Measurements from ENCODE around the gene CCDC57. TPM values are rescaled to one million over a fixed set of nuclear protein-coding genes. Genes with fewer than 3 reads are reported as not detected.

CCDC57 gene
- total RNA-seq, 1 donor from 2014 or later: 56.6 TPM

GRCh38 chr17:82252511-82253178, 40.0 kb upstream of the CCDC57 start:
- Mint-ChIP-seq H3K9me3 (no peaks in the 10 kb centered on the region), H3K27ac (no peak overlapping the region), H3K4me3 (no peak overlapping the region), H3K4me1 (peaks cover 6% of the 10 kb centered on the region), H3K36me3 (ENCODE audit: low read depth) (peaks cover 75% of the 10 kb centered on the region), H3K27me3 (no peaks in the 10 kb centered on the region)
- DNase-seq (no peak), ATAC-seq (ENCODE audit: low read depth) (no peak)
- ChIA-PET POLR2A (interaction anchor here (0.6 kb wide), 1 partner anchor 52 kb away, joined by 3 read pairs; no protein-coding TSS in a partner anchor), CTCF (no interaction called here)
- TF ChIP-seq CTCF (IDR thresholded peaks at IDR 0.05): no peak
- intact Hi-C loops (cut with micrococcal nuclease): no loop called here

GRCh38 chr17:82250868-82251500, 38.3 kb upstream of the CCDC57 start:
- CTCF ChIA-PET: no interaction called here
- Mint-ChIP-seq H3K27ac (no peak overlapping the region), H3K4me1 (peaks cover 13% of the 10 kb centered on the region), H3K9me3 (no peaks in the 10 kb centered on the region), H3K36me3 (ENCODE audit: low read depth) (peaks cover 77% of the 10 kb centered on the region), H3K4me3 (no peak overlapping the region), H3K27me3 (no peaks in the 10 kb centered on the region)
- POLR2A ChIA-PET: no interaction called here
- no peak for DNase-seq
- ATAC-seq (ENCODE audit: low read depth): no peak
- TF ChIP-seq CTCF (IDR thresholded peaks at IDR 0.05): no peak
- intact Hi-C loops (cut with micrococcal nuclease): no loop called here

- ChIA-PET POLR2A (no interaction called here), CTCF (no interaction called here)
- H3K9me3 Mint-ChIP-seq: no peaks in the 10 kb centered on the region
- no peak overlapping the region for H3K27ac Mint-ChIP-seq
- H3K27me3 Mint-ChIP-seq: no peaks in the 10 kb centered on the region
- TF ChIP-seq CTCF (IDR thresholded peaks at IDR 0.05): no peak
- intact Hi-C loops (cut with micrococcal nuclease): no loop called here
- no peak overlapping the region for H3K4me3 Mint-ChIP-seq
- peaks cover 76% of the 10 kb centered on the region for H3K36me3 Mint-ChIP-seq (ENCODE audit: low read depth)
- no peak for ATAC-seq (ENCODE audit: low read depth)
- H3K4me1 Mint-ChIP-seq: peaks cover 13% of the 10 kb centered on the region
- no peak for DNase-seq
Observed at GRCh38 chr17:82249896-82250581, 37.4 kb upstream of the CCDC57 start.

GRCh38 chr17:82248815-82249674, 36.4 kb upstream of the CCDC57 start:
- CTCF ChIA-PET: no interaction called here
- no peaks in the 10 kb centered on the region for H3K27me3 Mint-ChIP-seq
- H3K4me3 Mint-ChIP-seq: no peak overlapping the region
- ATAC-seq (ENCODE audit: low read depth): no peak
- no peak for DNase-seq
- no peak for TF ChIP-seq CTCF (IDR thresholded peaks at IDR 0.05)
- intact Hi-C loops (cut with micrococcal nuclease): no loop called here
- no peaks in the 10 kb centered on the region for H3K9me3 Mint-ChIP-seq
- peaks cover 13% of the 10 kb centered on the region for H3K4me1 Mint-ChIP-seq
- POLR2A ChIA-PET: no interaction called here
- peaks cover 86% of the 10 kb centered on the region for H3K36me3 Mint-ChIP-seq (ENCODE audit: low read depth)
- H3K27ac Mint-ChIP-seq: no peak overlapping the region

Data from activated B cell treated with CpG ODN at 0.5 μM for 24 hours (primary cell).